RPMI7951 (cell line): Measurements from ENCODE around the gene CYP26C1. TPM values are rescaled to one million over a fixed set of nuclear protein-coding genes. Genes with fewer than 3 reads are reported as not detected.
A peak's percentile ranks its signal among the peaks of the same experiment; 100 is the strongest.

Experiments used
- DNase-seq: peaks from one replicate; pipeline ENCODE4 v3.0.0-alpha.2; 2012; ENCODE audit warnings: low read depth
- total RNA-seq: library from RNA; depleted of rRNA; stranded (reverse); fragments of >200 nt; shearing (Covaris generic); gene quantifications from 2 replicates; pipeline ENCODE4 v1.2.3, GENCODE V29; 2014; rRNA removed

Gene CYP26C1
- total RNA-seq, 1 experiment from 2014 or later: not detected

DNA sequence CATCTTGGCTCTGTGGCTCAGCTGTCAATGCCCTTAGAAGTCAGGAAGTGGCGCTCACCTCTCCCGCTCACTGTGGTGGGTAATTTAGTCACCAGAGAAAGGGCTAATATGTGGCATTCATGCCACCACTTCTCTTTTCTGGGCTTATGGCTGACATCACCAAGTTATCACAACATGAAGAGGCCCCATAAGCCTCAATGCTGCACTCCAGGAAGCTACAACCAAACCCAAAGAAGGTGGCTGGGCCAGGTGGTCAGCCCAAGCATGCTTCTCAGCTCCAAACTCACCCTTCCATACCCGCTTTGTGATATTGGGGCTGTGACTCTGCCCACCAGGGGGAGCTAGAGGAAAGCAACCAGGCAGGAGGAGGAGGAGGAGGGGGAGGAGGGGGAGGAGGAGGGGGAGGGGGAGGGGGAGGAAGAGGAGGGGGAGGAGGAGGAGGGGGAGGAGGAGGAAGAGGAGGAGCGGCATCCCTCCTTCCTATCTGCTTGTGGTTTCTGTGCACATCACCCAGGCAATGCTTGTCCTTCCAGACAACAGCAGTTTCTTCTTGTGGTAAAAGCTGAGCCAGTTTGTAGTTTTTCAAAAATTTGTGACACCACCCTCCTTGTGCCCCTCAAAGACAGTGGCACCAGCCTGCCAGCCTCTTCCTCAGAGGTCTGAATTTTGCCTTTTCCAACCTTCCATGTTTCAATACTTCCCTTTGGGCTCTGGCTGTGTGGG, 55.2 kb downstream of the CYP26C1 start:
- peak; percentile 53 for DNase-seq

Other genes with a start within 250 kb of the CYP26C1 start
- gene EXOC6, start 212.3 kb upstream of the CYP26C1 start, total RNA-seq: 3.1 and 5.2 TPM in 2 replicates
- gene CYP26A1, start 13.1 kb downstream of the CYP26C1 start, total RNA-seq: not detected in 2 replicates